Keratinocyte (primary cell): ENCODE data around the gene CD200. TPM values are rescaled to one million over a fixed set of nuclear protein-coding genes. Genes with fewer than 3 reads are reported as not detected.
A peak's percentile ranks its signal among the peaks of the same experiment; 100 is the strongest.

Experiments
- DNase-seq: peaks from one replicate; pipeline ENCODE4 v3.0.0-alpha.2; 2011; ENCODE audit warnings: low read depth, missing footprints, low spot score
- FAIRE-seq: peaks from 2 replicates; lab custom pipeline; 2011; peaks lifted over from hg19 to GRCh38; lab: Jason Lieb, UNC
- H2AFZ ChIP-seq: 2 replicates; pipeline ENCODE4 v1.6.0; 2012; ENCODE audit warnings: low read length, control low read depth, inconsistent platforms; ENCODE audit not compliant: control insufficient read depth
- H3K27ac ChIP-seq: 2 replicates; pipeline ENCODE4 v1.5.1; 2011; ENCODE audit warnings: low read length; ENCODE audit not compliant: control insufficient read depth, insufficient read depth
- H3K27me3 ChIP-seq: 3 replicates; pipeline ENCODE4 v1.6.0; 2011; ENCODE audit warnings: low read length; ENCODE audit not compliant: control insufficient read depth, insufficient read depth; ENCODE audit errors: extremely low read depth
- H3K36me3 ChIP-seq, 2 experiments: 2 replicates in 1 of 2; 3 replicates in 1 of 2; pipeline ENCODE4 v1.5.1; 2011; ENCODE audit warnings: low read length in 2 of 2, mild to moderate bottlenecking in 1 of 2; ENCODE audit not compliant: control insufficient read depth in 2 of 2, insufficient read depth in 2 of 2; ENCODE audit errors: extremely low read depth in 1 of 2
- H3K4me1 ChIP-seq: 3 replicates; pipeline ENCODE4 v1.5.1; 2011; ENCODE audit warnings: low read length; ENCODE audit not compliant: control insufficient read depth, insufficient read depth; ENCODE audit errors: extremely low read depth
- H3K4me2 ChIP-seq: 3 replicates; pipeline ENCODE4 v1.6.0; 2011; ENCODE audit warnings: low read depth, low read length; ENCODE audit not compliant: control insufficient read depth, insufficient read depth; ENCODE audit errors: extremely low read depth
- H3K4me3 ChIP-seq, 3 experiments: fragments of 200-600 bp in 1 of 3; sonication (generic) in 1 of 3; 2 replicates in 2 of 3; 3 replicates in 1 of 3; pipeline ENCODE4 v1.5.1; 2011 to 2016; ENCODE audit warnings: low read length in 3 of 3, mild to moderate bottlenecking in 3 of 3, control low read depth in 2 of 3, inconsistent platforms in 1 of 3, low read depth in 1 of 3, mixed read lengths in 1 of 3, mixed run types in 1 of 3, moderate library complexity in 1 of 3; ENCODE audit not compliant: control insufficient read depth in 2 of 3, insufficient read depth in 2 of 3; ENCODE audit errors: extremely low read depth in 1 of 3
- H3K79me2 ChIP-seq: 2 replicates; pipeline ENCODE4 v1.6.0; 2012; ENCODE audit warnings: low read length; ENCODE audit not compliant: control insufficient read depth, insufficient read depth
- H3K9ac ChIP-seq: 3 replicates; pipeline ENCODE4 v1.6.0; 2011; ENCODE audit warnings: low read length; ENCODE audit not compliant: control insufficient read depth, insufficient read depth; ENCODE audit errors: extremely low read depth
- H3K9me1 ChIP-seq: 3 replicates; pipeline ENCODE4 v1.6.0; 2011; ENCODE audit warnings: low read length; ENCODE audit not compliant: control insufficient read depth, insufficient read depth; ENCODE audit errors: extremely low read depth
- H3K9me3 ChIP-seq: 2 replicates; pipeline ENCODE4 v1.5.1; 2012; ENCODE audit warnings: low read depth, low read length; ENCODE audit not compliant: control insufficient read depth
- H4K20me1 ChIP-seq: 3 replicates; pipeline ENCODE4 v1.6.0; 2011; ENCODE audit warnings: low read length; ENCODE audit not compliant: control insufficient read depth, insufficient read depth; ENCODE audit errors: extremely low read depth
- CTCF ChIP-seq, 3 experiments: IDR thresholded peaks in 1 of 3; conservative IDR thresholded peaks in 1 of 3; optimal IDR thresholded peaks in 1 of 3; 2 replicates in 2 of 3; 3 replicates in 1 of 3; pipeline versions ENCODE3 to v1.5.1; 2011; ENCODE audit warnings: low read length in 3 of 3, mild to moderate bottlenecking in 3 of 3, moderate library complexity in 2 of 3, control low read depth in 1 of 3, inconsistent platforms in 1 of 3; ENCODE audit not compliant: insufficient read depth in 2 of 3; ENCODE audit errors: extremely low read depth in 1 of 3
- EZH2 ChIP-seq: IDR thresholded peaks from one replicate; pipeline ENCODE4 v1.6.1; 2012; ENCODE audit warnings: inconsistent platforms, mild to moderate bottlenecking, low read length, moderate library complexity
- dilution Hi-C: fragments of 300-500 bp; cut with MboI; formaldehyde crosslinking; loops from one replicate; pipeline ENCODE4 v1.7.0; 2020; ENCODE audit warnings: low sequenced_read_pairs; ENCODE audit not compliant: extremely low pct_ligation_motif_present
- polyA plus RNA-seq, 5 experiments: library from polyadenylated mRNA; depleted of rRNA in 3 of 5; stranded (reverse) in 3 of 5; stranded (forward) in 1 of 5; unstranded in 1 of 5; fragments of >200 nt; gene quantifications; 1 replicate in 1 of 5; 2 replicates in 3 of 5; 3 replicates in 1 of 5; pipeline versions ENCODE4 v1.2.1 to v1.2.3, GENCODE V29; 2011 to 2012; ENCODE audit warnings: missing spikeins in 2 of 5, low read depth in 1 of 5, low replicate concordance in 1 of 5

The CD200 gene
- polyA plus RNA-seq, 1 donor (not counting 4 experiments of a cell fraction or from before 2014, with no cell fraction given), result 0.07 TPM

DNA sequence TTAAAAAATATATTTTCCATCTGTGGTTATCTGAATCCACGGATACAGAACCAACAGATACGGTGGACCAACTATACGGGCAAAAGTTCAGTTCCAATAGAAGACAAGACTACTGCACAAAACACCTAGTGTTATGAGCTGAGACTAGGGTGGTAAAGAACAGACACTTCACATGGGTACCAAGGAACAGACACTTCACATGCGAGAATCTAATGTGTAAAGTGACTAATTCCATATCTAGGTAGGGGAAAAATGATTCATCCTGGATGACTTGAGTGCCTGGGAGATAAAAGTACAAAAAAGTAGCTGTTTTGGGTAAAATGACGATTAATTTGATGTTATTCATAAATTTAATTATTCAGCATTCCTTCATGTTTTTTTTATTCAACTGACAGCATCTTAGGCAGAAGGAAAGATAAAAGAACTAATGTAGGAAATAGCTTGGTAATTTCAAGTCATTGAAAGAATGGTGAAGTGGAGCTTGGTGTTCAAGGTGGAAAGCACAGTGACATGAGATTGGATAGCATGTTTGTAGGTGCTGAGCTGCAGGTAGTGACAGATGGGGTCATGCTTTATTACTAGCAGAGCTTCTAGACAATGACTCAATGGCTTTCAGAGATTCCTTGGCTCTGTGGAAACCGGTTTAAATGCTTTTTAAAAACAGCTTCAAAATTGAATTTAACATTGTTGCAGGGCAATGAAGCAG, 5.2 kb downstream of the CD200 start:
- dilution Hi-C loops, result loop anchor here (25.0 kb wide), 1 partner anchor 174 kb away; no protein-coding TSS in a partner anchor
- Histone ChIP-seq H3K9me1 (no peaks in the 10 kb centered on the region), H2AFZ (no peak overlapping the region), H3K27me3 (peaks cover 12% of the 10 kb centered on the region), H3K36me3 (no peaks in the 10 kb centered on the region), H3K4me2 (no peak overlapping the region), H3K4me3 (no peak overlapping the region), H3K9ac (no peak overlapping the region), H3K9me3 (no peaks in the 10 kb centered on the region), H3K4me1 (peaks cover 4% of the 10 kb centered on the region), H4K20me1 (no peaks in the 10 kb centered on the region), H3K79me2 (no peaks in the 10 kb centered on the region), H3K27ac (no peak overlapping the region)
- TF ChIP-seq EZH2 (no peak), CTCF (optimal IDR thresholded peaks at IDR 0.05 in 1 of 3, IDR thresholded peaks at IDR 0.05 in 1 of 3, conservative IDR thresholded peaks at IDR 0.05 in 1 of 3; ENCODE audit: extremely low read depth in 1 of 3, insufficient read depth in 2 of 3, low read length in 3 of 3) (no peak)
- FAIRE-seq (peak; percentile 60), DNase-seq (no peak)

DNA sequence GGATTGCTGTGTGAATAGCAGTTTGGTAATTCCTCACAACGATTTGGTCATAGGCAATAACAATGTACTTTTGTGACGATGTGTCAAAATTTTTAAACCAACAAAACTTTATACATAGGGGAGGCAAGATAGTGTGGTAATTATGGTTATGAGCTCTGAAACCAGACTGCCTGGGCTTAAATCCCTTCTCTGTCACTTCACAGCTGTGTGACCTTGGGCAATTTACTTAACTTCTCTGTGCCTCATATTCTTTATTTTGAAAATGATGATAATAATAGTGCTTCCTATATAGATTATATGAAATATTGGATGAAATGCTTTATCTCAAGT, 5.7 kb downstream of the CD200 start:
- TF ChIP-seq EZH2 (no peak), CTCF (optimal IDR thresholded peaks at IDR 0.05 in 1 of 3, IDR thresholded peaks at IDR 0.05 in 1 of 3, conservative IDR thresholded peaks at IDR 0.05 in 1 of 3; ENCODE audit: extremely low read depth in 1 of 3, insufficient read depth in 2 of 3, low read length in 3 of 3) (no peak)
- Histone ChIP-seq H3K79me2 (no peaks in the 10 kb centered on the region), H3K9ac (no peak overlapping the region), H3K27me3 (peaks cover 6% of the 10 kb centered on the region), H3K4me2 (no peak overlapping the region), H3K27ac (no peak overlapping the region), H3K4me1 (no peaks in the 10 kb centered on the region), H3K4me3 (no peak overlapping the region), H3K36me3 (no peaks in the 10 kb centered on the region), H3K9me1 (no peaks in the 10 kb centered on the region), H4K20me1 (no peaks in the 10 kb centered on the region), H2AFZ (no peak overlapping the region), H3K9me3 (no peaks in the 10 kb centered on the region)
- no peak for DNase-seq
- no peak for FAIRE-seq
- dilution Hi-C loops, result loop anchor here (25.0 kb wide), 1 partner anchor 174 kb away; no protein-coding TSS in a partner anchor
